Measurements from ENCODE around the gene TM4SF5.

Gene TM4SF5

DNA sequence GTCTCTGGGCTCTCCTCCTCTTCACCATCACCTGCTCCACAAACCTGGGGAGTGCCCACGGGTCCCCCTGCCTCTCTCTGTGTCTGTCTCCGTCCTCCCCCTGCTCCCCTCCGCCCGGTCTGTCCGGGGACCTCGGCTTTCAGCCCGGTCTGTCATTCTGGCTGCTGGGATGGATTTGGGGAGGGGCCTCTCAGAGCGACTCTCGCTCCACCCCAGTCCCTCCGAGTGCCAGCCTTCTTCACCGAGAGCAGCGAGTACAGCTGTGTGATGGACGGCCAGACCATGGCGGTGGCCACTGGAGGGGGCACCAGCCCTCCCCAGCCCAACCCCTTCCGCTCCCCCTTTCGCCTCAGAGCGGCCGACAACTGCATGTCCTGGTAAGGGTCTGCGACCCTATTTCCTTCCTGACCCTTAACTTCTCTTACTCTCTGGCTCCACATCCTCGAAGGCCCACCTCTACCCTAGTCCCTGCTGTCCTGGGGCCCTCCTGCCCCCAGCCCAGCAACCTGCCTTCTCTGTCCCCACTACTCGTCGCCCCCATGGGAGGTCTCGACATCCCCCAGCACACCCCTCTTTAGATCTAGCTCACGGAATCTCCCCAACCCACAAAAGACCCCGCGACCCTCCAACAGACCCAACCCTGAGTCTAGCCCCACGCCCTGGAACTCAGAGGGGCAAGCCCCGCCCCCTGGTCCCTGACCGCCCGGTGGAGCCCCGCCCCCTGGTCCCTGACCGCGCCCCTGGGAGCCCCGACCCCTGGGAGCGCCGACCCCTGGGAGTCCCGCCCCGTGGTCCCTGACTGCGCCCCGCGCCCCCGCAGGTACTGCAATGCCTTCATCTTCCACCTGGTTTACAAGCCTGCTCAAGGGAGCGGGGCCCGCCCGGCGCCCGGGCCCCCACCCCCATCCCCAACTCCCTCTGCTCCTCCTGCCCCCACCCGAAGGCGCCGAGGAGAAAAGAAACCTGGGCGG lies 26.4 kb upstream of the TM4SF5 start:
- H3K4me3 ChIP-seq (replicated peaks; ENCODE audit: low read depth, low read length) = no peak overlapping the region
- no peak for DNase-seq (ENCODE audit: extremely low read depth, low read depth)
- peak; percentile 4 for TF ChIP-seq CTCF (IDR thresholded peaks at IDR 0.05; ENCODE audit: low read depth, low read length, missing control alignments)

- DNase-seq (ENCODE audit: extremely low read depth, low read depth) = no peak
- TF ChIP-seq CTCF (IDR thresholded peaks at IDR 0.05; ENCODE audit: low read depth, low read length, missing control alignments) = no peak
- H3K4me3 ChIP-seq (replicated peaks; ENCODE audit: low read depth, low read length) = no peak overlapping the region
Observed at GRCh38 chr17:4747847-4748246, 23.8 kb upstream of the TM4SF5 start.

- no peak overlapping the region for H3K4me3 ChIP-seq (replicated peaks; ENCODE audit: low read depth, low read length)
- no peak for TF ChIP-seq CTCF (IDR thresholded peaks at IDR 0.05; ENCODE audit: low read depth, low read length, missing control alignments)
- no peak for DNase-seq (ENCODE audit: extremely low read depth, low read depth)
Observed at GRCh38 chr17:4748686-4749085, 23.0 kb upstream of the TM4SF5 start.

GRCh38 chr17:4750606-4751005 lies 21.1 kb upstream of the TM4SF5 start:
- no peak for TF ChIP-seq CTCF (IDR thresholded peaks at IDR 0.05; ENCODE audit: low read depth, low read length, missing control alignments)
- no peak overlapping the region for H3K4me3 ChIP-seq (replicated peaks; ENCODE audit: low read depth, low read length)
- DNase-seq (ENCODE audit: extremely low read depth, low read depth) = no peak

DNA sequence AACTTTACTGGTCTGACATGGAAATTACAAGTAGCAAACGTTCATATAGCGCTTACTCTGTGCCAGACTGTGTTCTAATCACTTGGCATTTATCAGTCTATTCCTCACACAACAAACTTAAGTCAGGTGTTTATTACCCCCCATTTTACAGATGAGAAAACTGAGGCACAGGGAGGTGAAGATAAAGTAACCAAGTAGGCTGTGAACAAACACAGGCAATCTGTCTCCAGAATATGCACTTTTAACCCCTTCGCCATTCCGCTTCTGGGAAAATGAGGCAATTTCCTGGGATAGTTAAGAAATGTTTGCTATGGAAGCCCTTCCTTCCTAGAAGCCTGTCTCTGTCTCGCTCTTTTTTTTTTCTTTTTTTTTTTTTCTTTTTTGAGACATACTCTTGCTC lies 19.8 kb upstream of the TM4SF5 start:
- TF ChIP-seq CTCF (IDR thresholded peaks at IDR 0.05; ENCODE audit: low read depth, low read length, missing control alignments) = no peak
- no peak overlapping the region for H3K4me3 ChIP-seq (replicated peaks; ENCODE audit: low read depth, low read length)
- no peak for DNase-seq (ENCODE audit: extremely low read depth, low read depth)

GRCh38 chr17:4753392-4753791 lies 18.3 kb upstream of the TM4SF5 start:
- H3K4me3 ChIP-seq (replicated peaks; ENCODE audit: low read depth, low read length) = no peak overlapping the region
- no peak for TF ChIP-seq CTCF (IDR thresholded peaks at IDR 0.05; ENCODE audit: low read depth, low read length, missing control alignments)
- no peak for DNase-seq (ENCODE audit: extremely low read depth, low read depth)
